ENCODE results near the gene CFD.

DNA sequence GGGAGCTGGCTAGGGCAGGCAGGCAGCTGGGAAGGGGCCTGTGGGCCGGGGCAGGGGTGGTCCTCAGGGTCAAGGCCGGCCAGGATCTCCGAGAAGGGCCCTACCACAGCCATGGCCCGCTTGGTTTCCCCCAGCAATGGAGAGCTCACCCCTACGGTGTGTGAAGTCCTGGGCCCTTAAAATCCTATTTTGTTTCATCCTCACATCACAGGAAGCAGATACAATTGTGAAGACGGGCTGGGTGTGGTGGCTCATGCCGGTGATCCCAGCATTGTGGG lies 42.6 kb downstream of the CFD start:
- TF ChIP-seq CTCF (conservative IDR thresholded peaks at IDR 0.05; ENCODE audit: low read depth in 2 of 2) (no peak), EZH2 (IDR thresholded peaks at IDR 0.05; ENCODE audit: low read depth, unreplicated experiment) (no peak), EZH2phosphoT487 (IDR thresholded peaks at IDR 0.05; ENCODE audit: unreplicated experiment) (no peak), POLR2AphosphoS5 (IDR thresholded peaks at IDR 0.05; ENCODE audit: low read depth) (no peak), ZNF114 (CRISPR knock-in tag; IDR thresholded peaks at IDR 0.05) (no peak), NANOG (IDR thresholded peaks at IDR 0.05; ENCODE audit: borderline replicate concordance) (no peak), CREB1 (CRISPR knock-in tag; IDR thresholded peaks at IDR 0.05; ENCODE audit: low read depth) (no peak), ETS1 (IDR thresholded peaks at IDR 0.05) (no peak), JUNB (IDR thresholded peaks at IDR 0.05; ENCODE audit: unreplicated experiment) (no peak)
- TF ChIP-seq, protein P1, sequence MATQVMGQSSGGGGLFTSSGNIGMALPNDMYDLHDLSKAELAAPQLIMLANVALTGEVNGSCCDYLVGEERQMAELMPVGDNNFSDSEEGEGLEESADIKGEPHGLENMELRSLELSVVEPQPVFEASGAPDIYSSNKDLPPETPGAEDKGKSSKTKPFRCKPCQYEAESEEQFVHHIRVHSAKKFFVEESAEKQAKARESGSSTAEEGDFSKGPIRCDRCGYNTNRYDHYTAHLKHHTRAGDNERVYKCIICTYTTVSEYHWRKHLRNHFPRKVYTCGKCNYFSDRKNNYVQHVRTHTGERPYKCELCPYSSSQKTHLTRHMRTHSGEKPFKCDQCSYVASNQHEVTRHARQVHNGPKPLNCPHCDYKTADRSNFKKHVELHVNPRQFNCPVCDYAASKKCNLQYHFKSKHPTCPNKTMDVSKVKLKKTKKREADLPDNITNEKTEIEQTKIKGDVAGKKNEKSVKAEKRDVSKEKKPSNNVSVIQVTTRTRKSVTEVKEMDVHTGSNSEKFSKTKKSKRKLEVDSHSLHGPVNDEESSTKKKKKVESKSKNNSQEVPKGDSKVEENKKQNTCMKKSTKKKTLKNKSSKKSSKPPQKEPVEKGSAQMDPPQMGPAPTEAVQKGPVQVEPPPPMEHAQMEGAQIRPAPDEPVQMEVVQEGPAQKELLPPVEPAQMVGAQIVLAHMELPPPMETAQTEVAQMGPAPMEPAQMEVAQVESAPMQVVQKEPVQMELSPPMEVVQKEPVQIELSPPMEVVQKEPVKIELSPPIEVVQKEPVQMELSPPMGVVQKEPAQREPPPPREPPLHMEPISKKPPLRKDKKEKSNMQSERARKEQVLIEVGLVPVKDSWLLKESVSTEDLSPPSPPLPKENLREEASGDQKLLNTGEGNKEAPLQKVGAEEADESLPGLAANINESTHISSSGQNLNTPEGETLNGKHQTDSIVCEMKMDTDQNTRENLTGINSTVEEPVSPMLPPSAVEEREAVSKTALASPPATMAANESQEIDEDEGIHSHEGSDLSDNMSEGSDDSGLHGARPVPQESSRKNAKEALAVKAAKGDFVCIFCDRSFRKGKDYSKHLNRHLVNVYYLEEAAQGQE (IDR thresholded peaks at IDR 0.05; ENCODE audit: unreplicated experiment) = no peak

Measured in GM23338 (cell line).